OCI-LY3 (cell line): ENCODE data around the gene FAAP20.

ENCODE experiments used
- H2AFZ ChIP-seq: fragments of 200-600, 300-600 bp; shearing (Covaris generic); 2 replicates; pipeline ENCODE4 v1.6.0; 2014; ENCODE audit warnings: antibody characterized with exemption, low read depth, low read length
- H3K27ac ChIP-seq: fragments of 200-600, 300-600 bp; sonication (generic); 2 replicates; pipeline ENCODE4 v1.5.1; 2014; ENCODE audit warnings: mild to moderate bottlenecking, low read length, moderate library complexity, mixed read lengths
- H3K27me3 ChIP-seq: fragments of 200-600, 300-600 bp; sonication (generic); 2 replicates; pipeline ENCODE4 v1.6.1; 2014; ENCODE audit warnings: low read depth, low read length, mixed read lengths
- H3K36me3 ChIP-seq: fragments of 200-600, 300-600 bp; sonication (generic); replicated peaks from 2 replicates; pipeline ENCODE3; 2014; ENCODE audit warnings: low read depth, low read length, mixed read lengths
- H3K4me1 ChIP-seq: fragments of 300-600, 200-600 bp; sonication (generic); 2 replicates; pipeline ENCODE4 v1.6.1; 2014; ENCODE audit warnings: low read length, mixed read lengths
- H3K4me2 ChIP-seq: fragments of 200-600, 300-600 bp; sonication (generic); 2 replicates; pipeline ENCODE4 v1.6.1; 2014; ENCODE audit warnings: low read length, mixed read lengths
- H3K4me3 ChIP-seq: fragments of 300-600, 200-600 bp; sonication (generic); 2 replicates; pipeline ENCODE4 v1.5.1; 2014; ENCODE audit warnings: antibody characterized with exemption, mild to moderate bottlenecking, low read length, moderate library complexity
- H3K79me2 ChIP-seq: fragments of 300-600, 200-600 bp; shearing (Covaris generic); 2 replicates; pipeline ENCODE4 v1.6.1; 2014; ENCODE audit warnings: mild to moderate bottlenecking, low read length, mixed read lengths
- H3K9ac ChIP-seq: fragments of 300-600, 200-600 bp; shearing (Covaris generic); 2 replicates; pipeline ENCODE4 v1.6.0; 2014; ENCODE audit warnings: mild to moderate bottlenecking, low read length, moderate library complexity
- H3K9me3 ChIP-seq: fragments of 200-600, 300-600 bp; shearing (Covaris generic); 2 replicates; pipeline ENCODE4 v1.6.1; 2014; ENCODE audit warnings: low read length, mixed read lengths; ENCODE audit not compliant: insufficient read depth
- H4K20me1 ChIP-seq: fragments of 200-600, 300-600 bp; sonication (generic); 2 replicates; pipeline ENCODE4 v1.6.1; 2016; ENCODE audit warnings: low read length, mixed read lengths; ENCODE audit not compliant: insufficient read depth
- CTCF ChIP-seq: fragments of 200-600, 300-600 bp; sonication (generic); IDR thresholded peaks from 2 replicates; pipeline ENCODE4 v1.5.1; 2014; ENCODE audit warnings: antibody characterized with exemption, low read length, low read depth
- EZH2phosphoT487 ChIP-seq: fragments of 200-600 bp; shearing (Covaris generic); IDR thresholded peaks from 2 replicates; pipeline ENCODE4 v1.6.1; 2018; ENCODE audit warnings: antibody characterized with exemption, mixed run types, low read depth

The FAAP20 gene

DNA sequence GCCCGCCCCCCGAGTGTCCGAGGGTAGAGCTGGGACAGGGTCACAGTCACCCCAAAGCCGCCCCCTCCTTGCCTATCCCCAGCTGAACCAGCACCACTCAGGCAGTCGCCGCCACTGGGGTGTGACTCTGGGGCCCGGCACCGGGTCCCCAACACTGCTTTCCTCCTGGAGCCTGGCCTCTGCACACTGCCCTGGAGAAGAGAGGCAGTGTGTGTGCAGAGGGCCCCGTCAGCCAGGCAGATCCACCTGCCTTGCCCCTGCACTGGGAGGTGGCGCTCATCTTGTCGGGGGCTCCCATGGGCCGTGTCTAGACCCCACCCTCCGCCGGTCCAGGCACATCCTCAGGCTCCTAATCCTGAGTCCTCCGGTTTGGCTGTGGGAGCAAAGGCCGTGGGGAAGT is 15.7 kb downstream of the FAAP20 start:
- no peak for TF ChIP-seq EZH2phosphoT487
- no peak for TF ChIP-seq CTCF
- Histone ChIP-seq H3K4me1 (no peaks in the 10 kb centered on the region), H3K9ac (no peak overlapping the region), H3K79me2 (no peaks in the 10 kb centered on the region), H3K4me2 (no peak overlapping the region), H3K27ac (no peak overlapping the region), H3K36me3 (no peaks in the 10 kb centered on the region), H2AFZ (no peak overlapping the region), H3K27me3 (no peaks in the 10 kb centered on the region), H3K4me3 (no peak overlapping the region), H4K20me1 (no peaks in the 10 kb centered on the region), H3K9me3 (no peaks in the 10 kb centered on the region)

- Histone ChIP-seq H2AFZ (no peak overlapping the region), H3K27me3 (no peaks in the 10 kb centered on the region), H3K9ac (no peak overlapping the region), H3K4me3 (no peak overlapping the region), H3K27ac (no peak overlapping the region), H3K4me1 (no peaks in the 10 kb centered on the region), H3K36me3 (no peaks in the 10 kb centered on the region), H4K20me1 (no peaks in the 10 kb centered on the region), H3K79me2 (no peaks in the 10 kb centered on the region), H3K4me2 (no peak overlapping the region), H3K9me3 (no peaks in the 10 kb centered on the region)
- TF ChIP-seq EZH2phosphoT487 (no peak), CTCF (no peak)
These were observed 16.5 kb downstream of the FAAP20 start for GRCh38 chr1:2177946-2178538.

GRCh38 chr1:2177541-2177940 is 17.0 kb downstream of the FAAP20 start:
- Histone ChIP-seq H2AFZ (no peak overlapping the region), H3K36me3 (no peaks in the 10 kb centered on the region), H4K20me1 (no peaks in the 10 kb centered on the region), H3K27me3 (no peaks in the 10 kb centered on the region), H3K9me3 (no peaks in the 10 kb centered on the region), H3K79me2 (no peaks in the 10 kb centered on the region), H3K4me2 (no peak overlapping the region), H3K27ac (no peak overlapping the region), H3K9ac (no peak overlapping the region), H3K4me3 (no peak overlapping the region), H3K4me1 (no peaks in the 10 kb centered on the region)
- no peak for TF ChIP-seq CTCF
- no peak for TF ChIP-seq EZH2phosphoT487

DNA sequence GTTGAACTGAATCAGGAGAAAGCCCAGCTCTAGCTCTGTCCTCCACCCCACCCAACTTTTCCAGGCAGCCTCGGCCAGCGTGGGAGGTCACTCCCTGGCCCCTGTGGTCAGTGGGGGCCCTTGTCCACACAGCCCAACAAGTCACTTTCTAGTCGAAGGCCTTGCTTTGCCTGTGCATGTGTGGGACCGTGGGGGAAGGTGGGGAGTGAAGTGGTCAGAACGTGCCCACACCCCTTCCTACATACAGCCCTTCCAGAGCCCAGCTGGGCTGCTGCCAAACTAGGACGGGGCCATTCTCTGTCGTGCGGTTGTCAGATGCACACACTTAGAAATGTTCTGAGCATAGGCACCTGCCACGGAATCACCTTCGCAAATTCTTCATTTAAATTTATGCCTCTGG is 18.0 kb downstream of the FAAP20 start:
- H3K79me2 ChIP-seq: no peaks in the 10 kb centered on the region
- H2AFZ ChIP-seq: no peak overlapping the region
- no peaks in the 10 kb centered on the region for H3K9me3 ChIP-seq
- no peaks in the 10 kb centered on the region for H3K27me3 ChIP-seq
- no peak for TF ChIP-seq CTCF
- TF ChIP-seq EZH2phosphoT487: no peak
- H4K20me1 ChIP-seq: no peaks in the 10 kb centered on the region
- H3K36me3 ChIP-seq: no peaks in the 10 kb centered on the region
- no peak overlapping the region for H3K4me3 ChIP-seq
- no peak overlapping the region for H3K27ac ChIP-seq
- no peaks in the 10 kb centered on the region for H3K4me1 ChIP-seq
- no peak overlapping the region for H3K9ac ChIP-seq
- H3K4me2 ChIP-seq: no peak overlapping the region
